Psoas muscle (tissue), 8 donors: ENCODE results near the gene CHRNA9. TPM values are rescaled to one million over a fixed set of nuclear protein-coding genes. Genes with fewer than 3 reads are reported as not detected.
"Not testable (repeated sequence)": the region's sequence is repeated elsewhere in the genome, so short reads cannot be mapped to it uniquely, and the experiment has no call there.

Experiments
- ATAC-seq, 4 donors: fragments of 200-7000 bp; cut with Tn5 transposase; one replicate each; pipeline ENCODE4 v1.9.1; 2020; ENCODE audit warnings: moderate library complexity in 3 of 4, mild to moderate bottlenecking in 2 of 4
- DNase-seq, 2 donors: peaks; one replicate each; pipeline ENCODE4 v3.0.0-alpha.2; 2020
- H3K27ac ChIP-seq: fragments of 200-600 bp; one replicate; pipeline ENCODE4 v1.8.0; 2022
- H3K27me3 ChIP-seq, 3 donors: fragments of 200-600 bp in 1 of 3; one replicate each; pipeline versions ENCODE4 v1.6.1 to v1.8.0; 2013 to 2022; ENCODE audit warnings: low read length in 2 of 3, mild to moderate bottlenecking in 2 of 3, moderate library complexity in 1 of 3; ENCODE audit not compliant: insufficient read depth in 3 of 3
- H3K36me3 ChIP-seq, 2 donors: fragments of 200-600 bp in 1 of 2; one replicate each; pipeline versions ENCODE4 v1.6.1 to v1.8.0; 2013 to 2022; ENCODE audit warnings: low read depth in 1 of 2, mild to moderate bottlenecking in 1 of 2, moderate library complexity in 1 of 2; ENCODE audit not compliant: insufficient read depth in 1 of 2
- H3K4me1 ChIP-seq: fragments of 200-600 bp; one replicate; pipeline ENCODE4 v1.8.0; 2022
- H3K4me3 ChIP-seq: fragments of 200-600 bp; one replicate; pipeline ENCODE4 v1.8.0; 2022; ENCODE audit warnings: mild to moderate bottlenecking
- H3K9me3 ChIP-seq: fragments of 200-600 bp; one replicate; pipeline ENCODE4 v1.8.0; 2022
- WGBS, 3 donors: extraction: QIAGEN DNeasy Blood & Tissue Kit; methylation state at CpG; one replicate each; pipeline versions ENCODE4 v1.1.6 to v1.1.7; 2013; 5-methylcytosine and 5-hydroxymethylcytosine counted together
- intact Hi-C, 2 donors: fragments of 100-400 bp; cut with DNase I; formaldehyde crosslinking; loops; one replicate each; pipeline versions ENCODE4 v1.11.0 to v1.14.2; 2022
- polyA plus RNA-seq, 3 donors: library from polyadenylated mRNA; stranded (reverse); fragments of 200-250 nt; gene quantifications; one replicate each; pipeline ENCODE4 v1.2.3, GENCODE V29; 2013
- total RNA-seq, 4 donors: library from RNA; stranded (reverse); fragmentation: NEBNext Ultra II Directional in 2 of 4; extraction: Animal tissue kit (Norgen Biotek cat#: 25700) in 2 of 4; gene quantifications; one replicate each; pipeline versions ENCODE4 v1.2.1 to v1.2.4, GENCODE V29; 2021 to 2023
- TF ChIP-seq, protein P1 (sequence below): fragments of 200-600 bp; IDR thresholded peaks from one replicate; pipeline ENCODE4 v1.8.0; 2022; ENCODE audit warnings: antibody characterized with exemption
- donor health status: healthy with polysubstance abuse.
- donor health status: DM: no; HTN: no; CAD: no; lungs with moderate emphysema.
- donor health status: Bipolar disorder and iron deficiency.
- donor health status: healthy.
- donor health status: DM: yes; HTN: yes; CAD: no.
- donor health status: DM: no; HTN: no; CAD: no.
- donor health status: DM: no; HTN: no; CAD: no.
- donor health status: DM: yes; HTN: yes; CAD: no.

CHRNA9 gene
- total and polyA plus RNA-seq, 7 donors, result 0.01 TPM; not detected in 6

DNA sequence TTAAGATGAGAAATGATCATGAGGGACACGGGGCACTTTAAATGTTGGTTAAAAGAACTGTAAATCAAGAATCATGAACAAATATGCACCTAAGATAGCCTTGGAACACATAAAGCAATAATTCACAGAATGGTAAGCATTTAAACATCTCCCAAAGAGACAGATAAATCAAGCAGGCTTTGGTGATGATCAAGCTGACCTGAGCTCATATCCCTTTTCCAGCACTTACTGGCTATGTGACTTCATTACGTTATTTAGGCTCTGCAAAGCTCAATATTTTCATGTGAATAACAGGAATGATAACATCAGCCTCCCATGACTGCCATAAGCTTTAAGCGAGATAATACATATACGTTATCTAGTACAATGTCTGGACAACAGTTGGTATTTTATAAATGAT is 54.9 kb downstream of the CHRNA9 start:
- no peaks in the 10 kb centered on the region for H3K9me3 ChIP-seq

GRCh38 chr4:40392241-40392640 is 57.1 kb downstream of the CHRNA9 start:
- 95 to 97% (median 95%) methylated on average over 9 of the region's 9 CpGs for WGBS, 3 donors

More for the DNA sequence above, 54.9 kb downstream of the CHRNA9 start:
- ATAC-seq, result no peak
- TF ChIP-seq, protein P1, sequence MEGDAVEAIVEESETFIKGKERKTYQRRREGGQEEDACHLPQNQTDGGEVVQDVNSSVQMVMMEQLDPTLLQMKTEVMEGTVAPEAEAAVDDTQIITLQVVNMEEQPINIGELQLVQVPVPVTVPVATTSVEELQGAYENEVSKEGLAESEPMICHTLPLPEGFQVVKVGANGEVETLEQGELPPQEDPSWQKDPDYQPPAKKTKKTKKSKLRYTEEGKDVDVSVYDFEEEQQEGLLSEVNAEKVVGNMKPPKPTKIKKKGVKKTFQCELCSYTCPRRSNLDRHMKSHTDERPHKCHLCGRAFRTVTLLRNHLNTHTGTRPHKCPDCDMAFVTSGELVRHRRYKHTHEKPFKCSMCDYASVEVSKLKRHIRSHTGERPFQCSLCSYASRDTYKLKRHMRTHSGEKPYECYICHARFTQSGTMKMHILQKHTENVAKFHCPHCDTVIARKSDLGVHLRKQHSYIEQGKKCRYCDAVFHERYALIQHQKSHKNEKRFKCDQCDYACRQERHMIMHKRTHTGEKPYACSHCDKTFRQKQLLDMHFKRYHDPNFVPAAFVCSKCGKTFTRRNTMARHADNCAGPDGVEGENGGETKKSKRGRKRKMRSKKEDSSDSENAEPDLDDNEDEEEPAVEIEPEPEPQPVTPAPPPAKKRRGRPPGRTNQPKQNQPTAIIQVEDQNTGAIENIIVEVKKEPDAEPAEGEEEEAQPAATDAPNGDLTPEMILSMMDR, result no peak
- no peak overlapping the region for H3K4me3 ChIP-seq
- no peaks in the 10 kb centered on the region for H3K27me3 ChIP-seq
- WGBS, 3 donors, result 87 to 90% (median 88%) methylated on average over 4 of the region's 4 CpGs
- DNase-seq, result no peak
- no peaks in the 10 kb centered on the region for H3K36me3 ChIP-seq
- intact Hi-C loops, result no loop called here
- no peak overlapping the region for H3K27ac ChIP-seq
- H3K4me1 ChIP-seq, result no peaks in the 10 kb centered on the region

GRCh38 chr4:40394236-40394635 is 59.1 kb downstream of the CHRNA9 start:
- WGBS, 3 donors, result 66 to 76% (median 73%) methylated on average over 6 of the region's 6 CpGs
- no peak for ATAC-seq
- intact Hi-C loops, result no loop called here
- Histone ChIP-seq H3K27ac (no peak overlapping the region), H3K4me3 (no peak overlapping the region), H3K4me1 (peaks cover 5% of the 10 kb centered on the region), H3K27me3 (no peaks in the 10 kb centered on the region), H3K9me3 (no peaks in the 10 kb centered on the region), H3K36me3 (no peaks in the 10 kb centered on the region)
- TF ChIP-seq, protein P1, result no peak
- DNase-seq, result no peak

More at GRCh38 chr4:40392241-40392640, 57.1 kb downstream of the CHRNA9 start:
- H3K4me3 ChIP-seq, H3K36me3 ChIP-seq, DNase-seq, intact Hi-C loops, H3K4me1 ChIP-seq, ATAC-seq, H3K27me3 ChIP-seq, H3K27ac ChIP-seq, H3K9me3 ChIP-seq: not testable (repeated sequence)

DNA sequence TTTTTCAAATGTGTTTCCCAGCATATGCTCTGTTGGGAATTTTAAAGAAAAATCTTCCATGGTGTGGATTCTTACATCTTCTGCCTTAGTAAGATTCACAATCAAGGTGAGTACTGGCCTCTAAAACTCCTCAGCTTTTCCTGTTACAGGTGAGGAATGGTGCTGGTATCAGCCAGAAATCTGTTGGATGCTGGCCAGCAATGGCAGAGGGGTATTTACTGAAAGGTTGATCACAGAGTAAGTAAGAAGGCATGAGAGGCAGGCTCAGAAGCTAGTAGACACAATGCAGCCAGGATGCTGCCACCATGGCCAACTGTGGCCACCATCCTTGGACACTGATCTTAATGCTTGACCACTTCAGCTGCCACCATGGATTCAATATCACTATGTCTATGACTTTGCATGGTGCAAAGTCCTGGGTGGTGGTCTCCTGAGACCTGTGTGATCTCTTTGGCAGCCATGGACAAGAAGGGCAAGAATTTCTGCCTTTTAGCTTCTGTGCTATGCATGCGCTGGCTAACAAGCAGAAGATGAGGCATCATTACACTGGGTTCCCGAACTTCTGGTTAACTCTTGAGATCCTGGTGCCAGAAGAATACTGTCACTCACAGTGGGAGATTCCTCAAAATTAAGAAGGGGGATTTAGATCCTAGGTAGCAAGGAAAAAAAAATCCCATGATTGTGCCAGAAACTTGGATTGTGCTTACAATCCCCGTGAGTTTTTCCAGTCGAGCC is 60.2 kb downstream of the CHRNA9 start:
- Histone ChIP-seq H3K4me3 (peak overlapping the region; percentile 11), H3K4me1 (peaks cover 5% of the 10 kb centered on the region), H3K9me3 (no peaks in the 10 kb centered on the region), H3K27me3 (no peaks in the 10 kb centered on the region), H3K36me3 (no peaks in the 10 kb centered on the region), H3K27ac (peak overlapping the region; percentile 46)
- intact Hi-C loops, result no loop called here
- WGBS, 3 donors, result 24 to 32% (median 28%) methylated on average over 4 of the region's 4 CpGs
- DNase-seq (no peak), ATAC-seq (peak in 3 of 4 donors; percentile 30 to 41 (median 35))
- TF ChIP-seq, protein P1, result no peak

GRCh38 chr4:40395908-40396793 is 61.0 kb downstream of the CHRNA9 start:
- DNase-seq, result peak; percentile 31 to 75
- intact Hi-C loops, result no loop called here
- no peaks in the 10 kb centered on the region for H3K9me3 ChIP-seq
- H3K27me3 ChIP-seq, result no peaks in the 10 kb centered on the region
- ATAC-seq, result peak; percentile 77 to 94 (median 90)
- no peaks in the 10 kb centered on the region for H3K36me3 ChIP-seq
- 38 to 41% (median 41%) methylated on average over 7 of the region's 7 CpGs for WGBS, 3 donors
- H3K4me3 ChIP-seq, result peak overlapping the region; percentile 11
- H3K4me1 ChIP-seq, result peaks cover 5% of the 10 kb centered on the region
- TF ChIP-seq, protein P1, result no peak
- H3K27ac ChIP-seq, result peak overlapping the region; percentile 46
